Stimulated activated CD4-positive, alpha-beta T cell treated with anti-CD3 and anti-CD28 coated beads, TNF-alpha, amount 100 ng/mL, for 48 hours (primary cell): ENCODE data around the gene OR52N5.

Experiments used
- DNase-seq, 3 donors: peaks; one replicate each; pipeline ENCODE4 v3.0.0-alpha.2; 2020; ENCODE audit warnings: low read depth in 3 of 3

Gene OR52N5

GRCh38 chr11:5783255-5783654, at the start of gene OR52N5:
OR52N5 (minus strand) TSS chr11:5783355; CDS start chr11:5778634, 4,721 bp downstream.
- no peak for DNase-seq

- no peak for DNase-seq
Observed at GRCh38 chr11:5831196-5831829, 48.2 kb upstream of the OR52N5 start.

- DNase-seq, result no peak
Observed at GRCh38 chr11:5818245-5818886, 35.2 kb upstream of the OR52N5 start.

GRCh38 chr11:5815534-5815933, 32.4 kb upstream of the OR52N5 start:
- DNase-seq, result no peak

GRCh38 chr11:5809905-5810795, 27.0 kb upstream of the OR52N5 start:
- DNase-seq, result no peak

- no peak for DNase-seq
Observed at GRCh38 chr11:5809122-5809519, 26.0 kb upstream of the OR52N5 start.

GRCh38 chr11:5808500-5809121, 25.5 kb upstream of the OR52N5 start, which contains the start of gene OR52N2:
OR52N2 (plus strand) TSS chr11:5808924; CDS start chr11:5820336, 11,412 bp downstream.
- DNase-seq, result peak; percentile 41 to 61 (median 57)

- DNase-seq, result no peak
Observed at GRCh38 chr11:5807580-5807979, 24.4 kb upstream of the OR52N5 start.

- DNase-seq, result no peak
Observed at GRCh38 chr11:5803982-5804381, 20.8 kb upstream of the OR52N5 start.

- DNase-seq, result no peak
Observed at GRCh38 chr11:5796541-5796940, 13.4 kb upstream of the OR52N5 start.

GRCh38 chr11:5791165-5791564, 8.0 kb upstream of the OR52N5 start, which contains the start of gene OR52N1:
OR52N1 (minus strand) TSS chr11:5791265; CDS start chr11:5788816, 2,449 bp downstream.
- DNase-seq, result no peak

GRCh38 chr11:5767056-5767455, 16.1 kb downstream of the OR52N5 start:
- no peak for DNase-seq

- DNase-seq, result no peak
Observed at GRCh38 chr11:5753943-5754342, 29.2 kb downstream of the OR52N5 start, which contains the start of gene OR52N4. OR52N4 (plus strand) TSS chr11:5754243; CDS start chr11:5754741, 498 bp downstream.

GRCh38 chr11:5749836-5750235, 33.3 kb downstream of the OR52N5 start:
- no peak for DNase-seq

GRCh38 chr11:5746614-5747013, 36.5 kb downstream of the OR52N5 start:
- DNase-seq, result no peak

GRCh38 chr11:5738431-5738830, 44.7 kb downstream of the OR52N5 start:
- no peak for DNase-seq

GRCh38 chr11:5737670-5738392, 45.3 kb downstream of the OR52N5 start:
- no peak for DNase-seq

- DNase-seq, result no peak
Observed at GRCh38 chr11:5737091-5737490, 46.1 kb downstream of the OR52N5 start.

- DNase-seq, result no peak
Observed at GRCh38 chr11:5736396-5736795, 46.8 kb downstream of the OR52N5 start, which contains the start of gene OR56B1. OR56B1 (plus strand) TSS chr11:5736448; CDS start chr11:5736517, 69 bp downstream.

GRCh38 chr11:5727691-5728090, 55.5 kb downstream of the OR52N5 start:
- no peak for DNase-seq

- no peak for DNase-seq
Observed at GRCh38 chr11:5726351-5726750, 56.8 kb downstream of the OR52N5 start.
